Globus pallidus (tissue), 1 donor: Measurements from ENCODE around the gene KRT3.

Experiments
- DNase-seq: peaks from one replicate; pipeline ENCODE4 v3.0.0-alpha.2; 2015; ENCODE audit warnings: low spot score

Gene KRT3

GRCh38 chr12:52795694-52796428, at the start of gene KRT3:
TSS of gene KRT3 (minus strand) at chr12:52796117. CDS start at chr12:52796042, 75 bp downstream.
- DNase-seq = no peak

GRCh38 chr12:52844386-52844785, 48.5 kb upstream of the KRT3 start:
- DNase-seq = no peak

- DNase-seq = no peak
These were observed 43.7 kb upstream of the KRT3 start for GRCh38 chr12:52839436-52840105.

- DNase-seq = no peak
These were observed 42.9 kb upstream of the KRT3 start for GRCh38 chr12:52838609-52839435.

- DNase-seq = no peak
These were observed 42.1 kb upstream of the KRT3 start for GRCh38 chr12:52837781-52838608.

- DNase-seq = no peak
These were observed 41.5 kb upstream of the KRT3 start for GRCh38 chr12:52837413-52837741.

GRCh38 chr12:52836491-52837412, 40.8 kb upstream of the KRT3 start:
- no peak for DNase-seq

- no peak for DNase-seq
These were observed 40.1 kb upstream of the KRT3 start for GRCh38 chr12:52836042-52836466.

- no peak for DNase-seq
These were observed 39.5 kb upstream of the KRT3 start for GRCh38 chr12:52835271-52836041.

- DNase-seq = no peak
These were observed 38.7 kb upstream of the KRT3 start for GRCh38 chr12:52834727-52835001.

GRCh38 chr12:52833922-52834726, 38.2 kb upstream of the KRT3 start, which contains the start of gene KRT79:
TSS of gene KRT79 (minus strand) at chr12:52834311. CDS start at chr12:52834260, 51 bp downstream.
- DNase-seq = no peak

GRCh38 chr12:52832985-52833905, 37.3 kb upstream of the KRT3 start:
- no peak for DNase-seq

- no peak for DNase-seq
These were observed 36.5 kb upstream of the KRT3 start for GRCh38 chr12:52832451-52832850.

GRCh38 chr12:52831251-52831650, 35.3 kb upstream of the KRT3 start:
- DNase-seq = no peak

- no peak for DNase-seq
These were observed 34.3 kb upstream of the KRT3 start for GRCh38 chr12:52829986-52830770.

GRCh38 chr12:52828591-52829021, 32.7 kb upstream of the KRT3 start:
- DNase-seq = no peak

GRCh38 chr12:52828156-52828555, 32.2 kb upstream of the KRT3 start:
- no peak for DNase-seq
